HepG2 (cell line): Measurements from ENCODE around the gene NT5C3B. TPM values are rescaled to one million over a fixed set of nuclear protein-coding genes. Genes with fewer than 3 reads are reported as not detected.

Experiments used
- ARID2 ChIP-seq: sonication (generic); formaldehyde crosslinking; IDR thresholded peaks from 2 replicates; pipeline ENCODE4 v1.8.1; 2022; ENCODE audit warnings: mild to moderate bottlenecking, missing genetic modification reagents, borderline replicate concordance
- CREB1 ChIP-seq, 2 experiments: fragments of 450-650 bp in 1 of 2; IDR thresholded peaks; 2 replicates each; pipeline ENCODE4 v1.6.1; 2016 to 2017; ENCODE audit warnings: control low read depth in 1 of 2, mild to moderate bottlenecking in 1 of 2, missing compliant biosample characterization in 1 of 2, missing genetic modification characterization in 1 of 2
- FOSL2 ChIP-seq: sonication (generic); formaldehyde crosslinking; IDR thresholded peaks from 2 replicates; pipeline ENCODE4 v1.4.0; 2020; ENCODE audit warnings: missing genetic modification reagents
- HDAC6 ChIP-seq: fragments of 200-600 bp; sonication (generic); IDR thresholded peaks from 2 replicates; pipeline ENCODE4 v1.7.0; 2017; ENCODE audit warnings: mild to moderate bottlenecking, antibody characterized with exemption, low read length, low read depth
- MTERF4 ChIP-seq: sonication (generic); formaldehyde crosslinking; IDR thresholded peaks from 2 replicates; pipeline ENCODE4 v1.8.0; 2023; ENCODE audit warnings: mild to moderate bottlenecking, missing genetic modification reagents
- NFYC ChIP-seq: IDR thresholded peaks from 2 replicates; pipeline ENCODE4 v1.6.1; 2016; ENCODE audit warnings: missing genetic modification reagents, missing compliant biosample characterization
- NR2F6 ChIP-seq, 2 experiments: IDR thresholded peaks; 2 replicates each; pipeline ENCODE4 v1.6.1; 2016; ENCODE audit warnings: antibody characterized with exemption in 1 of 2, mild to moderate bottlenecking in 1 of 2
- PHF20 ChIP-seq: sonication (generic); formaldehyde crosslinking; IDR thresholded peaks from 2 replicates; pipeline ENCODE4 v1.5.0; 2020; ENCODE audit warnings: mild to moderate bottlenecking, missing genetic modification reagents
- RFXANK ChIP-seq: IDR thresholded peaks from 2 replicates; pipeline ENCODE4 v1.6.1; 2016
- SMAD1 ChIP-seq: sonication (generic); formaldehyde crosslinking; IDR thresholded peaks from 2 replicates; pipeline ENCODE4 v1.4.0; 2020; ENCODE audit warnings: missing genetic modification reagents, low read depth, mild to moderate bottlenecking, borderline replicate concordance
- SNAI1 ChIP-seq: sonication (generic); formaldehyde crosslinking; IDR thresholded peaks from 2 replicates; pipeline ENCODE4 v1.5.0; 2020; ENCODE audit warnings: mild to moderate bottlenecking, missing genetic modification reagents, borderline replicate concordance
- SP5 ChIP-seq: IDR thresholded peaks from 2 replicates; pipeline ENCODE4 v1.6.1; 2016; ENCODE audit warnings: low read depth, borderline replicate concordance
- ZBTB33 ChIP-seq: sonication (generic); formaldehyde crosslinking; IDR thresholded peaks from 2 replicates; pipeline ENCODE4 v1.4.0; 2020; ENCODE audit warnings: missing genetic modification reagents
- ZBTB4 ChIP-seq: sonication (generic); formaldehyde crosslinking; IDR thresholded peaks from 2 replicates; pipeline ENCODE4 v1.4.0; 2020; ENCODE audit warnings: missing genetic modification reagents, mild to moderate bottlenecking, borderline replicate concordance
- ZBTB8A ChIP-seq: sonication (generic); formaldehyde crosslinking; IDR thresholded peaks from 2 replicates; pipeline ENCODE4 v1.4.0; 2020; ENCODE audit warnings: mild to moderate bottlenecking, low read depth, missing genetic modification reagents, borderline replicate concordance
- ZFP36L1 ChIP-seq: sonication (generic); formaldehyde crosslinking; IDR thresholded peaks from 2 replicates; pipeline ENCODE4 v1.8.0; 2022; ENCODE audit warnings: mild to moderate bottlenecking, missing genetic modification reagents, moderate library complexity
- ZFP82 ChIP-seq: sonication (generic); formaldehyde crosslinking; IDR thresholded peaks from 2 replicates; pipeline ENCODE4 v1.5.1; 2020; ENCODE audit warnings: mild to moderate bottlenecking, missing genetic modification reagents, borderline replicate concordance
- ZMYM2 ChIP-seq: sonication (generic); formaldehyde crosslinking; IDR thresholded peaks from 2 replicates; pipeline ENCODE4 v1.8.0; 2022; ENCODE audit warnings: mild to moderate bottlenecking, missing genetic modification reagents
- ZNF292 ChIP-seq: sonication (generic); formaldehyde crosslinking; IDR thresholded peaks from 2 replicates; pipeline ENCODE4 v1.8.1; 2022; ENCODE audit warnings: mild to moderate bottlenecking, low read depth, missing genetic modification reagents, borderline replicate concordance
- ZNF558 ChIP-seq: sonication (generic); formaldehyde crosslinking; IDR thresholded peaks from 2 replicates; pipeline ENCODE4 v1.9.0; 2022; ENCODE audit warnings: mild to moderate bottlenecking, missing genetic modification reagents, borderline replicate concordance
- ZNF784 ChIP-seq: sonication (generic); formaldehyde crosslinking; IDR thresholded peaks from 2 replicates; pipeline ENCODE4 v1.5.1; 2020; ENCODE audit warnings: missing genetic modification reagents, mild to moderate bottlenecking, borderline replicate concordance
- polyA plus RNA-seq, 8 experiments: library from polyadenylated mRNA; depleted of rRNA in 3 of 8; stranded (reverse) in 7 of 8; unstranded in 1 of 8; fragments of >200 nt; fragmentation: Illumina TruSeq in 4 of 8; extraction: Trizol in 4 of 8; gene quantifications; 2 replicates each; pipeline versions ENCODE4 v1.2.1 to v1.2.3, GENCODE V29; 2011 to 2016; ENCODE audit warnings: low read depth in 4 of 8, missing spikeins in 1 of 8, mixed read lengths in 1 of 8; ENCODE audit not compliant: insufficient read depth in 1 of 8
- total RNA-seq, 5 experiments: library from RNA; depleted of rRNA; stranded (reverse); fragments of >200 nt; fragmentation: Illumina TruSeq; extraction: Trizol; gene quantifications; 2 replicates each; pipeline ENCODE4 v1.2.3, GENCODE V29; 2016; ENCODE audit warnings: low read depth in 1 of 5

Gene NT5C3B
- total and polyA plus RNA-seq, 2 of the 13 experiments (the other 11 are each of a cell fraction or from before 2014, with no cell fraction given): 104 to 126 TPM

- TF ChIP-seq ZNF784 (CRISPR knock-in tag) (peak; percentile 40; the same call in 1 of the 2 replicates), ZNF558 (CRISPR knock-in tag) (0 out of 2 replicates have a peak, but pooled peaks have one; percentile 25), ZBTB33 (CRISPR knock-in tag) (no peak), ZFP82 (no peak), HDAC6 (no peak), ZMYM2 (0 out of 2 replicates have a peak, but pooled peaks have one; percentile 47), ZBTB4 (0 out of 2 replicates have a peak, but pooled peaks have one; percentile 11), PHF20 (peak; percentile 45; the same call in 1 of the 2 replicates), FOSL2 (CRISPR knock-in tag) (peak; percentile 82), CREB1 (IDR thresholded peaks at IDR 0.05) (no peak), CREB1 (CRISPR knock-in tag; IDR thresholded peaks at IDR 0.05) (no peak), RFXANK (CRISPR knock-in tag) (no peak), NFYC (CRISPR knock-in tag) (no peak), ARID2 (CRISPR knock-in tag) (no peak), NR2F6 (IDR thresholded peaks at IDR 0.05) (no peak), NR2F6 (CRISPR knock-in tag; IDR thresholded peaks at IDR 0.05) (0 out of 2 replicates have a peak, but pooled peaks have one; percentile 25), ZFP36L1 (CRISPR knock-in tag) (no peak), ZBTB8A (CRISPR knock-in tag) (no peak), SP5 (peak; percentile 71), MTERF4 (CRISPR knock-in tag) (no peak), ZNF292 (CRISPR knock-in tag) (peak; percentile 66), SMAD1 (CRISPR knock-in tag) (0 out of 2 replicates have a peak, but pooled peaks have one; percentile 23), SNAI1 (CRISPR knock-in tag) (no peak)
Observed at GRCh38 chr17:41792845-41793783, 42.9 kb downstream of the NT5C3B start (continued).
